Spleen (tissue), 7 donors: Measurements from ENCODE around the gene SLC6A18.

ENCODE experiments used
- POLR2A ChIP-seq, 3 donors: fragments of 450-650 bp; IDR thresholded peaks; one replicate each; pipeline ENCODE4 v1.5.1; 2017; ENCODE audit warnings: antibody characterized with exemption in 3 of 3, mild to moderate bottlenecking in 1 of 3
- TF ChIP-seq, protein P1 (sequence below), 11 experiments: fragments of 200-600 bp in 7 of 11; fragments of 450-650 bp in 4 of 11; sonication (generic) in 4 of 11; IDR thresholded peaks in 8 of 11; conservative IDR thresholded peaks in 3 of 11; 1 replicate in 7 of 11; 2 replicates in 4 of 11; pipeline versions ENCODE4 v1.4.0 to v1.8.0; 2016 to 2021; ENCODE audit warnings: antibody characterized with exemption in 11 of 11, inconsistent platforms in 4 of 11, mild to moderate bottlenecking in 1 of 11
- donor health status: DM: no; HTN: no; CAD: no; lungs with moderate emphysema.
- donor health status: DM: no; HTN: no; CAD: no.
- donor health status: DM: no; HTN: no; CAD: no.

DNA sequence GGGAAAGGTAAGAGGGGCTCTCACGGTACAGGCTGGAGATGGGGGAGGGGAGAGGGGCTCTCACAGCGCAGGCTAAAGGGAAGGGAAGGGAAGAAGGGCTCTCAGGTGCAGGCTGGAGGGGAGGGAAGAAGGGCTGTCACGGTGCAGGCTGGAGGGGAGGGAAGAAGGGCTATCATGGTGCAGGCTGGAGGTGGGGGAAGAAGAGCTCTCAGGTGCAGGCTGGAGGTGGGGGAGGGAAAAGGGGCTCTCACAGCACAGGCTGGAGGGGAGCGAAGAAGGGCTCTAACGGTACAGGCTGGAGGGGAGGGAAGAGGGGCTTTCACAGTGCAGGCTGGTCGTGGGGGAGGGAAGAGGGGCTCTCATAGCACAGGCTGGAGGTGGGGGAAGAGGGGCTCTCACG is 4.6 kb downstream of the SLC6A18 start:
- TF ChIP-seq, protein P1, sequence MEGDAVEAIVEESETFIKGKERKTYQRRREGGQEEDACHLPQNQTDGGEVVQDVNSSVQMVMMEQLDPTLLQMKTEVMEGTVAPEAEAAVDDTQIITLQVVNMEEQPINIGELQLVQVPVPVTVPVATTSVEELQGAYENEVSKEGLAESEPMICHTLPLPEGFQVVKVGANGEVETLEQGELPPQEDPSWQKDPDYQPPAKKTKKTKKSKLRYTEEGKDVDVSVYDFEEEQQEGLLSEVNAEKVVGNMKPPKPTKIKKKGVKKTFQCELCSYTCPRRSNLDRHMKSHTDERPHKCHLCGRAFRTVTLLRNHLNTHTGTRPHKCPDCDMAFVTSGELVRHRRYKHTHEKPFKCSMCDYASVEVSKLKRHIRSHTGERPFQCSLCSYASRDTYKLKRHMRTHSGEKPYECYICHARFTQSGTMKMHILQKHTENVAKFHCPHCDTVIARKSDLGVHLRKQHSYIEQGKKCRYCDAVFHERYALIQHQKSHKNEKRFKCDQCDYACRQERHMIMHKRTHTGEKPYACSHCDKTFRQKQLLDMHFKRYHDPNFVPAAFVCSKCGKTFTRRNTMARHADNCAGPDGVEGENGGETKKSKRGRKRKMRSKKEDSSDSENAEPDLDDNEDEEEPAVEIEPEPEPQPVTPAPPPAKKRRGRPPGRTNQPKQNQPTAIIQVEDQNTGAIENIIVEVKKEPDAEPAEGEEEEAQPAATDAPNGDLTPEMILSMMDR (IDR thresholded peaks at IDR 0.05 in 8 of 11, conservative IDR thresholded peaks at IDR 0.05 in 3 of 11), result no peak
- TF ChIP-seq POLR2A (IDR thresholded peaks at IDR 0.05), result no peak
